GM23338 (cell line): Measurements from ENCODE around the gene MT1A. TPM values are rescaled to one million over a fixed set of nuclear protein-coding genes. Genes with fewer than 3 reads are reported as not detected.

Experiments used
- ATAC-seq: fragments of 200-7000 bp; cut with Tn5 transposase; 3 replicates; pipeline ENCODE4 v1.9.1; 2020
- DNase-seq: peaks from one replicate; pipeline ENCODE4 v3.0.0-alpha.2; 2015; ENCODE audit warnings: low spot score
- H2AFZ ChIP-seq: fragments of 200-600 bp; sonication (generic); 2 replicates; pipeline ENCODE4 v1.8.0; 2016; ENCODE audit warnings: antibody characterized with exemption, mild to moderate bottlenecking, moderate library complexity
- H3F3A ChIP-seq: fragments of 200-600 bp; sonication (generic); replicated peaks from 2 replicates; pipeline ENCODE4 v1.8.0; 2017; ENCODE audit warnings: antibody characterized with exemption, mixed run types, low read depth
- H3K27ac ChIP-seq: fragments of 200-600 bp; sonication (generic); 2 replicates; pipeline ENCODE4 v1.6.1; 2016; ENCODE audit warnings: low read depth
- H3K27me3 ChIP-seq: fragments of 200-600 bp; sonication (generic); 2 replicates; pipeline ENCODE4 v1.8.0; 2016; ENCODE audit warnings: mild to moderate bottlenecking, mixed run types, moderate library complexity; ENCODE audit not compliant: insufficient read depth
- H3K36me3 ChIP-seq: fragments of 200-600 bp; sonication (generic); 2 replicates; pipeline ENCODE4 v1.8.0; 2016; ENCODE audit warnings: mild to moderate bottlenecking; ENCODE audit not compliant: insufficient read depth
- H3K4me1 ChIP-seq: fragments of 200-600 bp; sonication (generic); 2 replicates; pipeline ENCODE4 v1.8.0; 2016; ENCODE audit warnings: mild to moderate bottlenecking, moderate library complexity; ENCODE audit not compliant: insufficient read depth
- H3K4me2 ChIP-seq: fragments of 200-600 bp; sonication (generic); 2 replicates; pipeline ENCODE4 v1.7.1; 2017; ENCODE audit warnings: mixed run types
- H3K4me3 ChIP-seq: fragments of 200-600 bp; sonication (generic); 2 replicates; pipeline ENCODE4 v1.6.1; 2016; ENCODE audit warnings: mixed run types
- H3K79me2 ChIP-seq: fragments of 200-600 bp; sonication (generic); replicated peaks from 2 replicates; pipeline ENCODE4 v1.8.0; 2017; ENCODE audit warnings: mild to moderate bottlenecking; ENCODE audit not compliant: insufficient read depth
- H3K9me2 ChIP-seq: fragments of 200-600 bp; sonication (generic); 2 replicates; pipeline ENCODE4 v1.8.0; 2017; ENCODE audit not compliant: insufficient read depth
- H4K20me1 ChIP-seq: fragments of 200-600 bp; sonication (generic); replicated peaks from 2 replicates; pipeline ENCODE4 v1.8.0; 2017; ENCODE audit warnings: mild to moderate bottlenecking; ENCODE audit not compliant: insufficient read depth
- H3K27ac Mint-ChIP-seq: 2 replicates; pipeline ENCODE4 v1.8.0; 2020; ENCODE audit warnings: inconsistent platforms, mild to moderate bottlenecking, moderate library complexity, mixed read lengths
- H3K27me3 Mint-ChIP-seq: 3 replicates; pipeline ENCODE4 v1.8.0; 2022; ENCODE audit warnings: low read depth, mild to moderate bottlenecking, moderate library complexity, mixed read lengths, inconsistent platforms; ENCODE audit not compliant: insufficient read depth, poor library complexity
- H3K36me3 Mint-ChIP-seq: 3 replicates; pipeline ENCODE4 v1.8.0; 2021; ENCODE audit warnings: low read depth, mild to moderate bottlenecking, inconsistent platforms, moderate library complexity, mixed read lengths
- H3K4me1 Mint-ChIP-seq: 3 replicates; pipeline ENCODE4 v1.8.0; 2020; ENCODE audit warnings: mild to moderate bottlenecking, inconsistent platforms, mixed read lengths
- H3K4me3 Mint-ChIP-seq: 3 replicates; pipeline ENCODE4 v1.8.0; 2021; ENCODE audit warnings: moderate library complexity, mild to moderate bottlenecking, inconsistent platforms, mixed read lengths
- H3K9me3 Mint-ChIP-seq: 3 replicates; pipeline ENCODE4 v1.8.0; 2020; ENCODE audit warnings: moderate library complexity, mild to moderate bottlenecking, inconsistent platforms, mixed read lengths
- CREB1 ChIP-seq: fragments of 250-450 bp; sonication (Bioruptor Pico); IDR thresholded peaks from 2 replicates; pipeline ENCODE4 v1.5.0; 2020; ENCODE audit warnings: low read depth, mild to moderate bottlenecking, moderate library complexity
- CTCF ChIP-seq, 2 experiments: fragments of 200-600 bp in 1 of 2; sonication (generic) in 1 of 2; conservative IDR thresholded peaks; 2 replicates each; pipeline versions ENCODE4 v1.5.1 to v1.6.1; 2016 to 2017; ENCODE audit warnings: antibody characterized with exemption in 2 of 2, low read depth in 2 of 2, mild to moderate bottlenecking in 2 of 2, moderate library complexity in 1 of 2
- JUNB ChIP-seq: IDR thresholded peaks from one replicate; pipeline ENCODE4 v1.6.1; 2016; ENCODE audit warnings: antibody characterized with exemption; ENCODE audit not compliant: unreplicated experiment
- REST ChIP-seq: IDR thresholded peaks from one replicate; pipeline ENCODE4 v1.6.1; 2018; ENCODE audit warnings: antibody characterized with exemption; ENCODE audit not compliant: unreplicated experiment
- ZNF114 ChIP-seq: fragments of 250-450 bp; sonication (Bioruptor Pico); IDR thresholded peaks from 2 replicates; pipeline ENCODE4 v1.5.0; 2020; ENCODE audit warnings: mild to moderate bottlenecking, moderate library complexity
- ZNF462 ChIP-seq: fragments of 250-450 bp; sonication (Bioruptor Pico); IDR thresholded peaks from 2 replicates; pipeline ENCODE4 v1.5.0; 2020; ENCODE audit warnings: mild to moderate bottlenecking, moderate library complexity
- polyA plus RNA-seq: library from polyadenylated mRNA; unstranded; fragments of >200 nt; fragmentation: Nextera tagmentation; extraction: Ambion mirVana; gene quantifications from 2 replicates; pipeline ENCODE4 v1.2.1, GENCODE V29; 2016
- total RNA-seq: library from RNA; depleted of rRNA; stranded (reverse); fragments of >200 nt; shearing (Covaris generic); gene quantifications from 2 replicates; pipeline ENCODE4 v1.2.3, GENCODE V29; 2014

The MT1A gene
- total and polyA plus RNA-seq, 2 experiments from 2014 or later, result 2.5 TPM; not detected in 1

GRCh38 chr16:56604966-56605365, 33.5 kb upstream of the MT1A start:
- Mint-ChIP-seq H3K36me3 (peaks cover 9% of the 10 kb centered on the region; the same call in 2 of the 3 replicates), H3K9me3 (no peaks in the 10 kb centered on the region), H3K4me3 (no peak overlapping the region), H3K4me1 (peaks cover 25% of the 10 kb centered on the region), H3K27ac (no peak overlapping the region), H3K27me3 (peaks cover 33% of the 10 kb centered on the region)
- DNase-seq (no peak), ATAC-seq (no peak)
- H3K79me2 ChIP-seq, result no peaks in the 10 kb centered on the region
- H4K20me1 ChIP-seq, result no peaks in the 10 kb centered on the region
- TF ChIP-seq CTCF (conservative IDR thresholded peaks at IDR 0.05; ENCODE audit: low read depth in 2 of 2) (no peak), CREB1 (no peak), ZNF462 (CRISPR knock-in tag) (no peak)
- no peak overlapping the region for H2AFZ ChIP-seq
- H3K36me3 ChIP-seq, result no peaks in the 10 kb centered on the region
- no peak overlapping the region for H3K4me2 ChIP-seq
- peaks cover 11% of the 10 kb centered on the region; the same call in 1 of the 2 replicates for H3F3A ChIP-seq
- H3K27ac ChIP-seq, result no peak overlapping the region
- peaks cover 18% of the 10 kb centered on the region for H3K4me1 ChIP-seq
- no peaks in the 10 kb centered on the region for H3K9me2 ChIP-seq
- no peak overlapping the region for H3K4me3 ChIP-seq
- H3K27me3 ChIP-seq, result peaks cover 42% of the 10 kb centered on the region

- Histone ChIP-seq H3K4me1 (peaks cover 22% of the 10 kb centered on the region), H3F3A (peaks cover 14% of the 10 kb centered on the region; the same call in 1 of the 2 replicates), H3K36me3 (no peaks in the 10 kb centered on the region), H3K4me2 (no peak overlapping the region), H3K27ac (no peak overlapping the region), H2AFZ (no peak overlapping the region), H3K9me2 (no peaks in the 10 kb centered on the region), H3K27me3 (peaks cover 47% of the 10 kb centered on the region), H4K20me1 (no peaks in the 10 kb centered on the region), H3K79me2 (no peaks in the 10 kb centered on the region), H3K4me3 (no peak overlapping the region)
- no peak overlapping the region for H3K4me3 Mint-ChIP-seq
- H3K27ac Mint-ChIP-seq, result no peak overlapping the region
- H3K27me3 Mint-ChIP-seq, result peaks cover 36% of the 10 kb centered on the region
- peaks cover 30% of the 10 kb centered on the region for H3K4me1 Mint-ChIP-seq
- ATAC-seq (no peak), DNase-seq (no peak)
- no peaks in the 10 kb centered on the region for H3K9me3 Mint-ChIP-seq
- H3K36me3 Mint-ChIP-seq, result peaks cover 9% of the 10 kb centered on the region; the same call in 2 of the 3 replicates
- no peak for TF ChIP-seq JUNB
- no peak for TF ChIP-seq CREB1
- TF ChIP-seq ZNF114 (CRISPR knock-in tag), result no peak
- no peak for TF ChIP-seq REST
Measured at GRCh38 chr16:56605475-56605874, 33.0 kb upstream of the MT1A start.
